GM19468 (cell line): Measurements from ENCODE around the gene NXN.
"Not testable (repeated sequence)": the region's sequence is repeated elsewhere in the genome, so short reads cannot be mapped to it uniquely, and the experiment has no call there.

ENCODE experiments used
- ATAC-seq: cut with Tn5 transposase; IDR thresholded peaks from one replicate; pipeline ENCODE4 v1.9.1; 2021; ENCODE audit warnings: mild to moderate bottlenecking, moderate library complexity, moderate number of reproducible peaks; ENCODE audit not compliant: unreplicated experiment; ENCODE audit errors: extremely low read depth

NXN gene

GRCh38 chr17:850086-850850 lies 129.3 kb downstream of the NXN start:
- no peak for ATAC-seq

GRCh38 chr17:848402-848801 lies 131.2 kb downstream of the NXN start:
- no peak for ATAC-seq

GRCh38 chr17:846901-847843 lies 132.4 kb downstream of the NXN start:
- ATAC-seq = no peak

GRCh38 chr17:841313-841712 lies 138.3 kb downstream of the NXN start:
- no peak for ATAC-seq

- ATAC-seq = no peak
Measured at GRCh38 chr17:838486-838885, 141.1 kb downstream of the NXN start.

- ATAC-seq = no peak
Measured at GRCh38 chr17:836151-836550, 143.4 kb downstream of the NXN start.

GRCh38 chr17:835721-836120 lies 143.9 kb downstream of the NXN start:
- ATAC-seq = not testable (repeated sequence)

GRCh38 chr17:835263-835662 lies 144.3 kb downstream of the NXN start:
- ATAC-seq = no peak

GRCh38 chr17:834136-834535 lies 145.4 kb downstream of the NXN start:
- no peak for ATAC-seq

GRCh38 chr17:830950-831349 lies 148.6 kb downstream of the NXN start:
- no peak for ATAC-seq

- no peak for ATAC-seq
Measured at GRCh38 chr17:830381-830780, 149.2 kb downstream of the NXN start.

GRCh38 chr17:829614-830013 lies 150.0 kb downstream of the NXN start:
- ATAC-seq = not testable (repeated sequence)

GRCh38 chr17:828761-829160 lies 150.8 kb downstream of the NXN start:
- no peak for ATAC-seq

GRCh38 chr17:826778-827177 lies 152.8 kb downstream of the NXN start:
- ATAC-seq = no peak

- ATAC-seq = no peak
Measured at GRCh38 chr17:825216-825615, 154.4 kb downstream of the NXN start.

- no peak for ATAC-seq
Measured at GRCh38 chr17:824378-824777, 155.2 kb downstream of the NXN start.

- ATAC-seq = no peak
Measured at GRCh38 chr17:823501-823902, 156.1 kb downstream of the NXN start.

- no peak for ATAC-seq
Measured at GRCh38 chr17:819251-819650, 160.3 kb downstream of the NXN start.

GRCh38 chr17:814371-814770 lies 165.2 kb downstream of the NXN start:
- no peak for ATAC-seq

GRCh38 chr17:812638-813204 lies 166.9 kb downstream of the NXN start:
- no peak for ATAC-seq
